ENCODE data around the gene SEC22A.

The SEC22A gene

DNA sequence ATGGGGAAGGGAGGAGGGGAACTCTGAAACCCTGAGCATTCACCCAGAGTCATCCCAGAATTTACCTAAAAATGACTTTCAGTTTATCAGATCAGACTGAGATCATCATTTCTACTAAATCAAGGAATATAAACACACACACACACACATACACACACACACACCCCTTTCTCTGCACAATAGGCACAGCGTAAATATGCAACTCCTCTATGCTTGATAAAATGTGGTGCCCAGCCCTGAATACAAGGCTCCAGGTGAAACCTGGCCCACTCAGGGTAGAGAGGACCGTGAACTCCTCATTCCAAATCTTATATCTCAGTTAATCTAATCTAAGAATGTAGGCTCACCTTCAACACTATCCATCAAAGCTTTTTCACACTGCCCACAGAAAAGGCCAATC is 31.8 kb upstream of the SEC22A start:
- DNase-seq (ENCODE audit: extremely low spot score), result no peak
- CTCF ChIA-PET, result no interaction called here
- no peak for TF ChIP-seq SUZ12 (IDR thresholded peaks at IDR 0.05)
- TF ChIP-seq L3MBTL2 (conservative IDR thresholded peaks at IDR 0.05), result no peak
- TF ChIP-seq ZNF384 (IDR thresholded peaks at IDR 0.05), result no peak
- TF ChIP-seq BHLHE40 (IDR thresholded peaks at IDR 0.05; ENCODE audit: borderline replicate concordance), result no peak
- TF ChIP-seq TARDBP (IDR thresholded peaks at IDR 0.05), result no peak
- TF ChIP-seq LEF1 (IDR thresholded peaks at IDR 0.05; ENCODE audit: borderline replicate concordance), result no peak
- no peak for TF ChIP-seq ARNT (IDR thresholded peaks at IDR 0.05)
- TF ChIP-seq FOXA1 (IDR thresholded peaks at IDR 0.05), result no peak
- TF ChIP-seq NFRKB (IDR thresholded peaks at IDR 0.05), result no peak
- no peak for TF ChIP-seq HDGF (IDR thresholded peaks at IDR 0.05; ENCODE audit: borderline replicate concordance)
- TF ChIP-seq CTBP1 (IDR thresholded peaks at IDR 0.05; ENCODE audit: borderline replicate concordance), result no peak
- TF ChIP-seq FOXM1 (IDR thresholded peaks at IDR 0.05; ENCODE audit: borderline replicate concordance), result no peak
- TF ChIP-seq SP1 (IDR thresholded peaks at IDR 0.05), result no peak
- no peak for TF ChIP-seq ELF4 (IDR thresholded peaks at IDR 0.05)
- TF ChIP-seq, protein P1, sequence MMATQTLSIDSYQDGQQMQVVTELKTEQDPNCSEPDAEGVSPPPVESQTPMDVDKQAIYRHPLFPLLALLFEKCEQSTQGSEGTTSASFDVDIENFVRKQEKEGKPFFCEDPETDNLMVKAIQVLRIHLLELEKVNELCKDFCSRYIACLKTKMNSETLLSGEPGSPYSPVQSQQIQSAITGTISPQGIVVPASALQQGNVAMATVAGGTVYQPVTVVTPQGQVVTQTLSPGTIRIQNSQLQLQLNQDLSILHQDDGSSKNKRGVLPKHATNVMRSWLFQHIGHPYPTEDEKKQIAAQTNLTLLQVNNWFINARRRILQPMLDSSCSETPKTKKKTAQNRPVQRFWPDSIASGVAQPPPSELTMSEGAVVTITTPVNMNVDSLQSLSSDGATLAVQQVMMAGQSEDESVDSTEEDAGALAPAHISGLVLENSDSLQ (IDR thresholded peaks at IDR 0.05), result no peak
- no peak for TF ChIP-seq FOXK2 (IDR thresholded peaks at IDR 0.05)
- POLR2A ChIA-PET, result no interaction called here

DNA sequence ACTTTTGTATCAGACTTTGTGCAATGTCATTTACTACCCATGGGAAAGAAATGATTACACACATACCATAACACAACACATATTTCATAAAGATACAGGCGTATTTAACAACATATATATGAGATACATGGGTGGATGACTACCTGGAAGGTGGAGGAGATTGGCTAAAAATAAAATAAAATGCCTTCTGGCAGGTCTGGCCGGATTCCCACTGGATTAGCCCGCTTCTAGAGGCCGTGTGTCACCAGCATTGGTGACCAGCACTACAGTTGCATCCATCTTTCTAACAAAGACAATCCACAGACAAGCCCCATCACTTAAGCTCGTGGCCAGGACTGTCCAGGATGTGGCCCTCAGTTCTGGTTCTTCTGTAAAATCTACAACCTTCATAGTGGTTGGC is 21.0 kb upstream of the SEC22A start:
- DNase-seq (ENCODE audit: extremely low spot score), result no peak
- CTCF ChIA-PET, result no interaction called here
- POLR2A ChIA-PET, result interaction anchor here (0.9 kb wide), 1 partner anchor 21 kb away, joined by 3 read pairs; the partner anchor contains the start of gene SEC22A
- no peak for TF ChIP-seq ZNF384 (IDR thresholded peaks at IDR 0.05)
- no peak for TF ChIP-seq SUZ12 (IDR thresholded peaks at IDR 0.05)
- TF ChIP-seq ELF4 (IDR thresholded peaks at IDR 0.05), result no peak
- TF ChIP-seq HDGF (IDR thresholded peaks at IDR 0.05; ENCODE audit: borderline replicate concordance), result no peak
- TF ChIP-seq CTBP1 (IDR thresholded peaks at IDR 0.05; ENCODE audit: borderline replicate concordance), result no peak
- no peak for TF ChIP-seq TARDBP (IDR thresholded peaks at IDR 0.05)
- TF ChIP-seq FOXA1 (IDR thresholded peaks at IDR 0.05), result no peak
- no peak for TF ChIP-seq NFRKB (IDR thresholded peaks at IDR 0.05)
- no peak for TF ChIP-seq ARNT (IDR thresholded peaks at IDR 0.05)
- no peak for TF ChIP-seq FOXM1 (IDR thresholded peaks at IDR 0.05; ENCODE audit: borderline replicate concordance)
- TF ChIP-seq SP1 (IDR thresholded peaks at IDR 0.05), result no peak
- TF ChIP-seq BHLHE40 (IDR thresholded peaks at IDR 0.05; ENCODE audit: borderline replicate concordance), result no peak
- TF ChIP-seq, protein P1 (IDR thresholded peaks at IDR 0.05), result no peak
- TF ChIP-seq L3MBTL2 (conservative IDR thresholded peaks at IDR 0.05), result no peak
- TF ChIP-seq FOXK2 (IDR thresholded peaks at IDR 0.05), result no peak

DNA sequence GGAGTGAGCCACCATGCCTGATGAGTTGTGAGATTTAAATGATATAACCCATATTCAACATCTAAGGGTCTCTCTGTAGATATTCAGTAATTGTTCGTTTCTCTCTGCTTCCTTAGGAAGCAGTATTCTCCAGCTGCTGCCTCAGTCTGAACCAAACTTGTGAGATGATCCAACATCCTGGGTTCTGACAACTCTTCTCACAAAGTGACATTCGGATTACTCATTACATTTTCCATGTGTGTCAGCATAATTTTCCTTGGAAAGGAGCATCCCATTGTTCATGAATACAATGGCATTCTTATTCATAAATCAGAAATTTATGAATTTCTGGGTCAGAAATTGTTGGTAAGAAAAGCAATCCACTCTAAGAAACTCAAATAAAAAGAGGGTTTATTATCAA is 15.0 kb upstream of the SEC22A start:
- POLR2A ChIA-PET, result no interaction called here
- CTCF ChIA-PET, result interaction anchor here (0.5 kb wide), 1 partner anchor 36 kb away, joined by 5 read pairs; no protein-coding TSS in a partner anchor
- no peak for DNase-seq (ENCODE audit: extremely low spot score)
- TF ChIP-seq LEF1 (IDR thresholded peaks at IDR 0.05; ENCODE audit: borderline replicate concordance) (no peak), SP1 (IDR thresholded peaks at IDR 0.05) (no peak), BHLHE40 (IDR thresholded peaks at IDR 0.05; ENCODE audit: borderline replicate concordance) (no peak), ZNF384 (IDR thresholded peaks at IDR 0.05) (no peak)

DNA sequence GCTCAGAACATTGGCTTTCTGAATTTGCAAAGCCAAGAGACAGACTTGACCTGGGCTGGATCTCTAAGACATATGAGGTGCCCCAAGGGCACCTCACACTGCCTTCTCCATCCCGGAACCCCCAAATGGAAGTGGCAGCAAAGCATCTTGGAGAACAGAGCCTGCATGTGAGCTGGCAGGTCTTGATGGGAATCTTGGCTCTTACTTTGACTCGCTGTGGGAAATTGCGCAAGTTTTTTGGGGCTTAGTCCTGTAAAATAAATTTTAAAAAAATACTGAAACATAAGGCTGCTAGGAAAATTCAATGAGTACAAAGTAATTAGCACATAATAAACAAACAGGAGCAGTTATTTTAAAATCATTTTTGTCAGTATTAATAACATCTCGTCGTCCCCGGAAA is 13.7 kb upstream of the SEC22A start:
- POLR2A ChIA-PET, result interaction anchor here (0.7 kb wide), 1 partner anchor 14 kb away, joined by 4 read pairs; the partner anchor contains the start of gene SEC22A
- CTCF ChIA-PET, result no interaction called here
- DNase-seq (ENCODE audit: extremely low spot score), result no peak
- TF ChIP-seq TARDBP (IDR thresholded peaks at IDR 0.05) (no peak), SUZ12 (IDR thresholded peaks at IDR 0.05) (no peak), LEF1 (IDR thresholded peaks at IDR 0.05; ENCODE audit: borderline replicate concordance) (no peak), BHLHE40 (IDR thresholded peaks at IDR 0.05; ENCODE audit: borderline replicate concordance) (no peak), CTBP1 (IDR thresholded peaks at IDR 0.05; ENCODE audit: borderline replicate concordance) (no peak), FOXA1 (IDR thresholded peaks at IDR 0.05) (no peak), NFRKB (IDR thresholded peaks at IDR 0.05) (no peak), HDGF (IDR thresholded peaks at IDR 0.05; ENCODE audit: borderline replicate concordance) (no peak), ZNF384 (IDR thresholded peaks at IDR 0.05) (no peak), L3MBTL2 (conservative IDR thresholded peaks at IDR 0.05) (no peak), SP1 (IDR thresholded peaks at IDR 0.05) (no peak), FOXK2 (IDR thresholded peaks at IDR 0.05) (no peak)
- TF ChIP-seq, protein P1 (IDR thresholded peaks at IDR 0.05), result no peak

DNA sequence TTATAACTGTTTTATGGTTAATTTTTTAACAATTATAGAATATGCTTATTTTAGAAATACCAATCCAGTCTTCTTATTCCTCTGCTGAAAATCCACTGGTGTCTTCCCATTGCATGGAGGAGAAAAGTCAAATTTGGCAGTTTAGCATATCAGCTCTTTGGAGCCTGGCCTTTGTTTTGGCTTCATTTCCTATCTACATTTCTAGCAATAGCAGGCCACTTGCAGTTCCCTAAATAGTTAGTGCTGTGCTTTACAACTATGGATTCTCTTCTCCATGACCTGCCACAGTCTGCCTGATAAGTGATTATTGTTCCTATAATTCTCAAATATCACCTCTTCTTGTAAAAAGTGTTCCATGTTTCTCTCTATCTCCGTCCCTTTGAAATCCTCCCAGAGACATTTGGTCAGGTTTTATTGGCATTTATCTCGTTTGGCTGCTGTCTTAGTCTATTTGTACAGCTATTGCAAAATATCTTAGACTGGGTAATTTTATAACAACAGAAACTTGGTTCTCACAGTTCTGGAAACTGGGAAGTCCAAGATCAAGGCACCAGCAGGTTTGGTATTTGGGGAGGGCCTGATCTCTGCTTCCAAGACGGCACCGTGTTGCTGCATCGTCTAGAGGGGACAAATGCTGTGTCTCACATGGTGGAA is 8.2 kb upstream of the SEC22A start:
- POLR2A ChIA-PET, result interaction anchor here (1.4 kb wide), 1 partner anchor 8 kb away, joined by 5 read pairs; the partner anchor contains the start of gene SEC22A
- TF ChIP-seq, protein P1 (IDR thresholded peaks at IDR 0.05), result no peak
- TF ChIP-seq FOXA1 (IDR thresholded peaks at IDR 0.05), result no peak
- TF ChIP-seq ELF4 (IDR thresholded peaks at IDR 0.05), result no peak
- no peak for TF ChIP-seq ARNT (IDR thresholded peaks at IDR 0.05)
- TF ChIP-seq SP1 (IDR thresholded peaks at IDR 0.05), result no peak
- no peak for TF ChIP-seq HDGF (IDR thresholded peaks at IDR 0.05; ENCODE audit: borderline replicate concordance)
- no peak for TF ChIP-seq FOXK2 (IDR thresholded peaks at IDR 0.05)
- no peak for TF ChIP-seq TARDBP (IDR thresholded peaks at IDR 0.05)
- TF ChIP-seq NFRKB (IDR thresholded peaks at IDR 0.05), result no peak
- no peak for TF ChIP-seq LEF1 (IDR thresholded peaks at IDR 0.05; ENCODE audit: borderline replicate concordance)
- no peak for TF ChIP-seq CTBP1 (IDR thresholded peaks at IDR 0.05; ENCODE audit: borderline replicate concordance)
- TF ChIP-seq FOXM1 (IDR thresholded peaks at IDR 0.05; ENCODE audit: borderline replicate concordance), result no peak
- TF ChIP-seq BHLHE40 (IDR thresholded peaks at IDR 0.05; ENCODE audit: borderline replicate concordance), result no peak
- TF ChIP-seq L3MBTL2 (conservative IDR thresholded peaks at IDR 0.05), result no peak
- no peak for TF ChIP-seq ZNF384 (IDR thresholded peaks at IDR 0.05)
- TF ChIP-seq SUZ12 (IDR thresholded peaks at IDR 0.05), result no peak
- CTCF ChIA-PET, result no interaction called here
- no peak for DNase-seq (ENCODE audit: extremely low spot score)

Data from HEK293T (cell line).